AG10803 (cell line): ENCODE measurements around the gene SIL1.

Source experiments
- DNase-seq: peaks from one replicate; pipeline ENCODE4 v3.0.0; 2010; ENCODE audit warnings: low read depth
- H3K4me3 ChIP-seq: 2 replicates; pipeline ENCODE4 v1.5.1; 2011; ENCODE audit warnings: mild to moderate bottlenecking, low read length, control low read depth
- CTCF ChIP-seq: conservative IDR thresholded peaks from 2 replicates; pipeline ENCODE4 v1.5.1; 2011; ENCODE audit warnings: mild to moderate bottlenecking, low read length, control low read depth, inconsistent platforms

SIL1 gene

GRCh38 chr5:138961221-138961620 is 236.9 kb downstream of the SIL1 start:
- no peak for DNase-seq
- TF ChIP-seq CTCF = no peak
- no peak overlapping the region for H3K4me3 ChIP-seq

- no peak for DNase-seq
- TF ChIP-seq CTCF = no peak
- H3K4me3 ChIP-seq = no peak overlapping the region
Measured at GRCh38 chr5:138960145-138960692, 237.9 kb downstream of the SIL1 start.

- no peak for TF ChIP-seq CTCF
- H3K4me3 ChIP-seq = no peak overlapping the region
- no peak for DNase-seq
Measured at GRCh38 chr5:138956801-138957200, 241.4 kb downstream of the SIL1 start.

- no peak overlapping the region for H3K4me3 ChIP-seq
- no peak for TF ChIP-seq CTCF
- no peak for DNase-seq
Measured at GRCh38 chr5:138955671-138956295, 242.4 kb downstream of the SIL1 start.

GRCh38 chr5:138955013-138955660 is 243.0 kb downstream of the SIL1 start:
- no peak for TF ChIP-seq CTCF
- no peak overlapping the region for H3K4me3 ChIP-seq
- DNase-seq = no peak

- TF ChIP-seq CTCF = no peak
- no peak for DNase-seq
- no peak overlapping the region for H3K4me3 ChIP-seq
Measured at GRCh38 chr5:138954257-138955012, 243.7 kb downstream of the SIL1 start.
